ENCODE results near the gene NGEF. TPM values are rescaled to one million over a fixed set of nuclear protein-coding genes. Genes with fewer than 3 reads are reported as not detected.
A peak's percentile ranks its signal among the peaks of the same experiment; 100 is the strongest.
"Not testable (repeated sequence)": the region's sequence is repeated elsewhere in the genome, so short reads cannot be mapped to it uniquely, and the experiment has no call there.

NGEF gene
- total and polyA plus RNA-seq, 8 donors, result 2.6 to 30.9 (median 5.9) TPM

GRCh38 chr2:233058717-233059546 lies 45.9 kb upstream of the NGEF start:
- peaks cover 0 to 10% (median 0%) of the 10 kb centered on the region in 3 donors for H3K27me3 ChIP-seq
- H3K4me1 ChIP-seq, result peaks cover 0 to 45% (median 41%) of the 10 kb centered on the region in 4 donors
- intact Hi-C loops (cut with DNase I; ENCODE audit: low total_unique reads), result no loop called here
- no peaks in the 10 kb centered on the region for H3K36me3 ChIP-seq
- no peaks in the 10 kb centered on the region for H3K9me3 ChIP-seq
- no peak overlapping the region for H3K4me3 ChIP-seq
- DNase-seq, result peak in 1 of 2 donors; percentile 23
- peak overlapping the region; percentile 71 to 86 (median 78) for H3K27ac ChIP-seq
- WGBS, 5 donors, result 89 to 99% (median 95%) methylated on average over 18 to 24 of the region's 24 CpGs
- TF ChIP-seq POLR2AphosphoS5 (IDR thresholded peaks at IDR 0.05), result no peak
- TF ChIP-seq POLR2A (IDR thresholded peaks at IDR 0.05), result no peak
- TF ChIP-seq EP300 (IDR thresholded peaks at IDR 0.05), result no peak
- TF ChIP-seq, protein P1, sequence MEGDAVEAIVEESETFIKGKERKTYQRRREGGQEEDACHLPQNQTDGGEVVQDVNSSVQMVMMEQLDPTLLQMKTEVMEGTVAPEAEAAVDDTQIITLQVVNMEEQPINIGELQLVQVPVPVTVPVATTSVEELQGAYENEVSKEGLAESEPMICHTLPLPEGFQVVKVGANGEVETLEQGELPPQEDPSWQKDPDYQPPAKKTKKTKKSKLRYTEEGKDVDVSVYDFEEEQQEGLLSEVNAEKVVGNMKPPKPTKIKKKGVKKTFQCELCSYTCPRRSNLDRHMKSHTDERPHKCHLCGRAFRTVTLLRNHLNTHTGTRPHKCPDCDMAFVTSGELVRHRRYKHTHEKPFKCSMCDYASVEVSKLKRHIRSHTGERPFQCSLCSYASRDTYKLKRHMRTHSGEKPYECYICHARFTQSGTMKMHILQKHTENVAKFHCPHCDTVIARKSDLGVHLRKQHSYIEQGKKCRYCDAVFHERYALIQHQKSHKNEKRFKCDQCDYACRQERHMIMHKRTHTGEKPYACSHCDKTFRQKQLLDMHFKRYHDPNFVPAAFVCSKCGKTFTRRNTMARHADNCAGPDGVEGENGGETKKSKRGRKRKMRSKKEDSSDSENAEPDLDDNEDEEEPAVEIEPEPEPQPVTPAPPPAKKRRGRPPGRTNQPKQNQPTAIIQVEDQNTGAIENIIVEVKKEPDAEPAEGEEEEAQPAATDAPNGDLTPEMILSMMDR (IDR thresholded peaks at IDR 0.05), result no peak

GRCh38 chr2:233056961-233057605 lies 44.0 kb upstream of the NGEF start:
- intact Hi-C loops (cut with DNase I; ENCODE audit: low total_unique reads), result no loop called here
- DNase-seq, result peak in 1 of 2 donors; percentile 18

GRCh38 chr2:233055362-233055761 lies 42.3 kb upstream of the NGEF start:
- intact Hi-C loops (cut with DNase I; ENCODE audit: low total_unique reads), result no loop called here
- peaks cover 0 to 30% (median 0%) of the 10 kb centered on the region in 3 donors for H3K27me3 ChIP-seq
- no peaks in the 10 kb centered on the region for H3K36me3 ChIP-seq
- H3K4me3 ChIP-seq, result no peak overlapping the region
- no peak overlapping the region for H3K27ac ChIP-seq
- TF ChIP-seq, protein P1 (IDR thresholded peaks at IDR 0.05), result no peak
- TF ChIP-seq POLR2A (IDR thresholded peaks at IDR 0.05), result no peak
- TF ChIP-seq EP300 (IDR thresholded peaks at IDR 0.05), result no peak
- TF ChIP-seq POLR2AphosphoS5 (IDR thresholded peaks at IDR 0.05), result no peak
- WGBS, 5 donors, result 74 to 93% (median 76%) methylated on average over 2 of the region's 2 CpGs
- H3K4me1 ChIP-seq, result peaks cover 0 to 16% (median 11%) of the 10 kb centered on the region in 4 donors
- no peak for DNase-seq
- H3K9me3 ChIP-seq, result no peaks in the 10 kb centered on the region

More at GRCh38 chr2:233056961-233057605, 44.0 kb upstream of the NGEF start:
- no peak overlapping the region for H3K27ac ChIP-seq
- no peaks in the 10 kb centered on the region for H3K36me3 ChIP-seq
- peaks cover 0 to 17% (median 0%) of the 10 kb centered on the region in 3 donors for H3K27me3 ChIP-seq
- 79 to 89% (median 88%) methylated on average over 4 to 6 of the region's 6 CpGs for WGBS, 5 donors
- peaks cover 0 to 29% (median 24%) of the 10 kb centered on the region in 4 donors for H3K4me1 ChIP-seq
- H3K9me3 ChIP-seq, result no peaks in the 10 kb centered on the region
- TF ChIP-seq, protein P1 (IDR thresholded peaks at IDR 0.05), result no peak
- TF ChIP-seq POLR2AphosphoS5 (IDR thresholded peaks at IDR 0.05) (no peak), POLR2A (IDR thresholded peaks at IDR 0.05) (no peak), EP300 (IDR thresholded peaks at IDR 0.05) (no peak)
- no peak overlapping the region for H3K4me3 ChIP-seq

DNA sequence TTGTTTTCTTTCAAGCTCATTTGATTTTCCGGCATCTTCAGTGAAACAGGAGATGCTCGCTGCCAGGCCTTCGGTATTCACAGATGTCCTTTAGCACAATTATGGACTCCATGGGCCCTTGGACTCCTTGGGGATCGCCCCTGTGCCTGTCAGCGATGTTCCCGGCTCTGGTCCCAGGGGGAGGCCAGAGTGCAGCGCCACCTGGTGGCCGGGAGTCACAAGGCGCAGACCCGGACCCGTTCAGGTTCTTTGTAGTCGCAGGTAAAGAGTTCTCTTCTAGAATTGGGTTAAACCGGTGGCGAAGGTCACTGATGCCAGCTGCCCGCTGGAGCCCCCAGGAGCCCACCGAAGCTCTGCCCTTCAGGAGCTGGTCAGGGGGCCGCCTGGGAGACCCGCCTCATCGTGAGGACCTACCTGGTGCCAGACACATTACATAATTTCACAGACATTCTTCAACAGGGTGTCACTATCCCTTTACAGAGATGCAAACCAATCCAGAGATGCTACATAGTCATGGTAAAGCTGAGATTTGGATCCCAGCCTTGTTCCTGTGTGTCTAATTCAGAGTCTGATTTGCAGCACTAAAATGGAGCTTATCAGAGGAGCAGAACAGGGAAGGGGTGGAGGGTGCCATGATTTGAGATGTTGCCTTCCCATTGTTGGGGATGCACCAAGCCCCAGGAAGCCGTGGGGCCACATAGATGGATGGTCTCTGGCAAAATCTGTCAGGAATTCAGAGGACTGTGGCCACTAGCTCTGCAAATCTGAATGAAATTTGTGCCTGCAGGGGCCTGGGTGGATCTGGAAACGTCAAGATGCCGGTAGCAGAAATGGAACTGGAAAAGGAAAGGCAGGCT lies 41.1 kb upstream of the NGEF start:
- DNase-seq, result peak; percentile 73 to 77
- no peaks in the 10 kb centered on the region for H3K9me3 ChIP-seq
- TF ChIP-seq, protein P1 (IDR thresholded peaks at IDR 0.05), result peak in 6 of 7 experiments; percentile 16 to 91 (median 72)
- TF ChIP-seq POLR2AphosphoS5 (IDR thresholded peaks at IDR 0.05), result no peak
- WGBS, 5 donors, result 24 to 29% (median 24%) methylated on average over 16 to 22 of the region's 22 CpGs
- no peaks in the 10 kb centered on the region for H3K36me3 ChIP-seq
- H3K4me3 ChIP-seq, result no peak overlapping the region
- H3K4me1 ChIP-seq, result peaks cover 0 to 11% (median 4%) of the 10 kb centered on the region in 4 donors
- intact Hi-C loops (cut with DNase I; ENCODE audit: low total_unique reads), result no loop called here
- H3K27me3 ChIP-seq, result peaks cover 0 to 30% (median 0%) of the 10 kb centered on the region in 3 donors
- H3K27ac ChIP-seq, result no peak overlapping the region

DNA sequence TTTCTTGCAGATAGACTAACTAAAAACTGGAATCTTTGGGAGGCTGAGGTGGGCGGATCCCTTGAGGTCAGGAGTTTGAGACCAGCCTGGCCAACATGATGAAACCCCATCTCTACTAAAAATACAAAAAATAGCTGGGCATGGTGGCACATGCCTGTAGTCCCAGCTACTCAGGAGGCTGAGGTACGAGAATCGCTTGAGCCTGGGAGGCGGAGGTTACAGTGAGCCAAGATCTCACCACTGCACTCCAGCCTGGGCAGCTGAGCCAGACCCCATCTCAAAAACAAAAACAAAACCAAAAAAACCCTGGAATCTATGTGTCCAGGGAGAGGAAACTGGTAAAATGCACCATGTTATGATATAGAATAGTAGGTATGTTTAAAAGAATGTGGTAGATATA lies 39.5 kb upstream of the NGEF start:
- H3K4me3 ChIP-seq; intact Hi-C loops (cut with DNase I; ENCODE audit: low total_unique reads); H3K27ac ChIP-seq; H3K9me3 ChIP-seq; H3K36me3 ChIP-seq: not testable (repeated sequence)
- 93 to 98% (median 95%) methylated on average over 4 of the region's 4 CpGs for WGBS, 5 donors
- peaks cover 0 to 11% (median 3%) of the 10 kb centered on the region in 4 donors for H3K4me1 ChIP-seq
- peaks cover 0 to 30% (median 0%) of the 10 kb centered on the region in 3 donors for H3K27me3 ChIP-seq
- peak in 1 of 2 donors; percentile 1 for DNase-seq
